HL-60 (cell line): ENCODE measurements around the gene UQCR11.

ENCODE experiments used
- CTCF ChIP-seq: IDR thresholded peaks from one replicate; pipeline ENCODE4 v1.5.1; 2011; ENCODE audit warnings: low read length, control low read depth, inconsistent platforms; ENCODE audit not compliant: insufficient read depth
- GABPA ChIP-seq: IDR thresholded peaks from 2 replicates; pipeline ENCODE4 v1.6.1; 2012; ENCODE audit warnings: low read depth
- POLR2AphosphoS5 ChIP-seq: IDR thresholded peaks from 2 replicates; pipeline ENCODE4 v1.6.1; 2012; ENCODE audit warnings: low read depth

- TF ChIP-seq CTCF (no peak), POLR2AphosphoS5 (no peak), GABPA (no peak)
Observed at GRCh38 chr19:1627194-1627593, 21.9 kb upstream of the UQCR11 start.
